WTC11 (cell line): ENCODE measurements around the gene NUAK2. TPM values are rescaled to one million over a fixed set of nuclear protein-coding genes. Genes with fewer than 3 reads are reported as not detected.

Source experiments
- ATAC-seq: fragments of 200-7000 bp; cut with Tn5 transposase; 2 replicates; pipeline ENCODE4 v1.10.0; 2021; ENCODE audit warnings: mild to moderate bottlenecking, moderate library complexity
- CTCF ChIA-PET: fragments of 300-600 bp; sonication (Branson Sonifier 250); formaldehyde crosslinking; loops from one replicate; lab custom pipeline; 2021; ENCODE audit warnings: antibody characterized with exemption; lab: Charles Lee
- POLR2A ChIA-PET: fragments of 350-600 bp; sonication (Branson Sonifier 250); formaldehyde crosslinking; loops from one replicate; lab custom pipeline; 2021; ENCODE audit warnings: antibody characterized with exemption; lab: Charles Lee
- DNase-seq: peaks from one replicate; pipeline ENCODE4 v3.0.0; 2021; ENCODE audit warnings: low spot score
- H3K27ac Mint-ChIP-seq: 2 replicates; pipeline ENCODE4 v1.8.0; 2021; ENCODE audit warnings: mixed read lengths
- H3K27me3 Mint-ChIP-seq: 2 replicates; pipeline ENCODE4 v1.8.0; 2021; ENCODE audit warnings: low read depth, mild to moderate bottlenecking, moderate library complexity, mixed read lengths
- H3K36me3 Mint-ChIP-seq: 2 replicates; pipeline ENCODE4 v1.8.0; 2021; ENCODE audit warnings: mixed read lengths
- H3K4me1 Mint-ChIP-seq: 2 replicates; pipeline ENCODE4 v1.8.0; 2022; ENCODE audit warnings: mixed read lengths
- H3K4me3 Mint-ChIP-seq: 2 replicates; pipeline ENCODE4 v1.8.0; 2021; ENCODE audit warnings: mild to moderate bottlenecking, moderate library complexity, mixed read lengths
- H3K9me3 Mint-ChIP-seq: 2 replicates; pipeline ENCODE4 v1.8.0; 2021; ENCODE audit warnings: mixed read lengths
- CBFB ChIP-seq: sonication (generic); formaldehyde crosslinking; IDR thresholded peaks from 2 replicates; pipeline ENCODE4 v1.8.1; 2022; ENCODE audit warnings: mild to moderate bottlenecking, low read depth, missing genetic modification reagents
- CREM ChIP-seq: sonication (generic); formaldehyde crosslinking; IDR thresholded peaks from 2 replicates; pipeline ENCODE4 v1.8.1; 2022; ENCODE audit warnings: mild to moderate bottlenecking, missing genetic modification reagents, moderate library complexity
- ELF4 ChIP-seq: sonication (generic); formaldehyde crosslinking; IDR thresholded peaks from 2 replicates; pipeline ENCODE4 v1.8.1; 2022; ENCODE audit warnings: low read depth, mild to moderate bottlenecking, moderate library complexity, missing genetic modification reagents
- ERG ChIP-seq: fragments of 250-450 bp; sonication (Bioruptor Pico); IDR thresholded peaks from 2 replicates; pipeline ENCODE4 v1.8.0; 2021; ENCODE audit warnings: mild to moderate bottlenecking
- GRHL2 ChIP-seq: fragments of 250-450 bp; sonication (Bioruptor Pico); IDR thresholded peaks from 2 replicates; pipeline ENCODE4 v1.8.0; 2022; ENCODE audit warnings: mild to moderate bottlenecking, moderate library complexity; ENCODE audit not compliant: insufficient replicate concordance, severe bottlenecking
- HMGA2 ChIP-seq: fragments of 250-450 bp; sonication (Bioruptor Pico); IDR thresholded peaks from 2 replicates; pipeline ENCODE4 v1.4.0; 2021; ENCODE audit warnings: mild to moderate bottlenecking, moderate library complexity
- HMGXB4 ChIP-seq: sonication (generic); formaldehyde crosslinking; IDR thresholded peaks from 2 replicates; pipeline ENCODE4 v1.8.1; 2023; ENCODE audit warnings: mild to moderate bottlenecking, moderate library complexity, missing genetic modification reagents
- NFATC4 ChIP-seq: fragments of 250-450 bp; sonication (Bioruptor Pico); IDR thresholded peaks from 2 replicates; pipeline ENCODE4 v1.9.0; 2021; ENCODE audit warnings: mild to moderate bottlenecking
- NFE2L1 ChIP-seq: sonication (generic); formaldehyde crosslinking; IDR thresholded peaks from 2 replicates; pipeline ENCODE4 v1.8.1; 2023; ENCODE audit warnings: missing genetic modification reagents
- RORB ChIP-seq: fragments of 250-450 bp; sonication (Bioruptor Pico); IDR thresholded peaks from 2 replicates; pipeline ENCODE4 v1.9.0; 2021; ENCODE audit warnings: mild to moderate bottlenecking
- SMAD3 ChIP-seq: sonication (generic); formaldehyde crosslinking; IDR thresholded peaks from 2 replicates; pipeline ENCODE4 v1.8.0; 2022; ENCODE audit warnings: missing genetic modification reagents, mild to moderate bottlenecking, borderline replicate concordance
- ZBTB21 ChIP-seq: sonication (generic); formaldehyde crosslinking; IDR thresholded peaks from 2 replicates; pipeline ENCODE4 v1.8.1; 2023; ENCODE audit warnings: mild to moderate bottlenecking, missing genetic modification reagents, borderline replicate concordance
- ZBTB43 ChIP-seq: sonication (generic); formaldehyde crosslinking; IDR thresholded peaks from 2 replicates; pipeline ENCODE4 v1.8.1; 2023; ENCODE audit warnings: mild to moderate bottlenecking, missing genetic modification reagents
- ZNF232 ChIP-seq: sonication (generic); formaldehyde crosslinking; IDR thresholded peaks from 2 replicates; pipeline ENCODE4 v1.8.0; 2022; ENCODE audit warnings: mild to moderate bottlenecking, missing genetic modification reagents
- ZNF396 ChIP-seq: fragments of 250-450 bp; sonication (Bioruptor Pico); IDR thresholded peaks from 2 replicates; pipeline ENCODE4 v1.8.0; 2021; ENCODE audit warnings: mild to moderate bottlenecking, moderate library complexity, borderline replicate concordance
- ZNF423 ChIP-seq: fragments of 250-450 bp; sonication (Bioruptor Pico); IDR thresholded peaks from 2 replicates; pipeline ENCODE4 v2.1.2; 2022; ENCODE audit warnings: mild to moderate bottlenecking, moderate library complexity
- ZNF425 ChIP-seq: fragments of 250-450 bp; sonication (Bioruptor Pico); conservative IDR thresholded peaks from 2 replicates; pipeline ENCODE4 v1.9.0; 2021; ENCODE audit warnings: mild to moderate bottlenecking
- total RNA-seq: library from RNA; stranded (reverse); gene quantifications from 3 replicates; pipeline ENCODE4 v1.2.3, GENCODE V29; 2021
- TF ChIP-seq, protein P1 (sequence below): fragments of 250-450 bp; sonication (Bioruptor Pico); IDR thresholded peaks from 2 replicates; pipeline ENCODE4 v1.9.0; 2021; ENCODE audit warnings: mild to moderate bottlenecking, borderline replicate concordance
- TF ChIP-seq, protein P2 (sequence below): sonication (generic); formaldehyde crosslinking; IDR thresholded peaks from 2 replicates; pipeline ENCODE4 v1.8.1; 2023; ENCODE audit warnings: mild to moderate bottlenecking, missing genetic modification reagents, moderate library complexity
- TF ChIP-seq, protein P3 (sequence below): sonication (generic); formaldehyde crosslinking; IDR thresholded peaks from 2 replicates; pipeline ENCODE4 v1.8.0; 2022; ENCODE audit warnings: mild to moderate bottlenecking, missing genetic modification reagents

Gene NUAK2
- total RNA-seq, 1 experiment from 2014 or later = 8.7 TPM

DNA sequence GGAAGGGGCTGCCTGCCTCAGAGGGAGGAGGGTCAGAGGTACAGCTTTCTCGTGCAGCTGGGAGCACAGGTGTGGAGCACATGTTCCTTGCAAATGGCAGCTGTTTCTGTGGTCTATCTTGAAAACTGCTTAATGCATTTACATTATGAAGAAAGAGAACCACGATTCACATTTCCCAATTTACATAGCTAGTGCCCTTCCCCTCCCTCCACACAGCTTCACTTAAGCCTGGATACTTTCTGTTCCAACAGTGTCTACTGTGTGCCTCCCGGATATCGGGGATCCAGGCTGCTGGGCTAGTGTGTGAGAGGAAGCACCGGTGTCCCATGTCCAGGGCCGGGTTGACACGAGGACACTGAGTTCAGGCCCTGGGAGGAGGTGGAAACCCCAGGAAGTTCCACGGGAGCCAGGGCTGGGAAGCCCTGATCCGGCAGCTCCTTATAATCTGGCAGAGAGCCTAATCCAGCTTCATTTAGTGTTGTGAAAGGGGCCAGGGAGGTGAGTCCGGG is 62.2 kb downstream of the NUAK2 start:
- H3K27me3 Mint-ChIP-seq = no peaks in the 10 kb centered on the region
- H3K4me3 Mint-ChIP-seq = no peak overlapping the region
- no peak for DNase-seq
- TF ChIP-seq ZNF423 (CRISPR knock-in tag) (no peak), GRHL2 (CRISPR knock-in tag) (no peak), SMAD3 (CRISPR knock-in tag) (no peak), ELF4 (CRISPR knock-in tag) (no peak), ERG (no peak)
- TF ChIP-seq, protein P1, sequence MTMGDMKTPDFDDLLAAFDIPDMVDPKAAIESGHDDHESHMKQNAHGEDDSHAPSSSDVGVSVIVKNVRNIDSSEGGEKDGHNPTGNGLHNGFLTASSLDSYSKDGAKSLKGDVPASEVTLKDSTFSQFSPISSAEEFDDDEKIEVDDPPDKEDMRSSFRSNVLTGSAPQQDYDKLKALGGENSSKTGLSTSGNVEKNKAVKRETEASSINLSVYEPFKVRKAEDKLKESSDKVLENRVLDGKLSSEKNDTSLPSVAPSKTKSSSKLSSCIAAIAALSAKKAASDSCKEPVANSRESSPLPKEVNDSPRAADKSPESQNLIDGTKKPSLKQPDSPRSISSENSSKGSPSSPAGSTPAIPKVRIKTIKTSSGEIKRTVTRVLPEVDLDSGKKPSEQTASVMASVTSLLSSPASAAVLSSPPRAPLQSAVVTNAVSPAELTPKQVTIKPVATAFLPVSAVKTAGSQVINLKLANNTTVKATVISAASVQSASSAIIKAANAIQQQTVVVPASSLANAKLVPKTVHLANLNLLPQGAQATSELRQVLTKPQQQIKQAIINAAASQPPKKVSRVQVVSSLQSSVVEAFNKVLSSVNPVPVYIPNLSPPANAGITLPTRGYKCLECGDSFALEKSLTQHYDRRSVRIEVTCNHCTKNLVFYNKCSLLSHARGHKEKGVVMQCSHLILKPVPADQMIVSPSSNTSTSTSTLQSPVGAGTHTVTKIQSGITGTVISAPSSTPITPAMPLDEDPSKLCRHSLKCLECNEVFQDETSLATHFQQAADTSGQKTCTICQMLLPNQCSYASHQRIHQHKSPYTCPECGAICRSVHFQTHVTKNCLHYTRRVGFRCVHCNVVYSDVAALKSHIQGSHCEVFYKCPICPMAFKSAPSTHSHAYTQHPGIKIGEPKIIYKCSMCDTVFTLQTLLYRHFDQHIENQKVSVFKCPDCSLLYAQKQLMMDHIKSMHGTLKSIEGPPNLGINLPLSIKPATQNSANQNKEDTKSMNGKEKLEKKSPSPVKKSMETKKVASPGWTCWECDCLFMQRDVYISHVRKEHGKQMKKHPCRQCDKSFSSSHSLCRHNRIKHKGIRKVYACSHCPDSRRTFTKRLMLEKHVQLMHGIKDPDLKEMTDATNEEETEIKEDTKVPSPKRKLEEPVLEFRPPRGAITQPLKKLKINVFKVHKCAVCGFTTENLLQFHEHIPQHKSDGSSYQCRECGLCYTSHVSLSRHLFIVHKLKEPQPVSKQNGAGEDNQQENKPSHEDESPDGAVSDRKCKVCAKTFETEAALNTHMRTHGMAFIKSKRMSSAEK (CRISPR knock-in tag) = no peak
- TF ChIP-seq, all 79 proteins: peak for 0
- ChIA-PET CTCF (interaction anchor here (1.3 to 6.7 kb wide), 7 partner anchors 12 to 282 kb away, joined by 3 to 166 read pairs (median 8); partner anchors contain the start of gene TMCC2), POLR2A (interaction anchor here (0.7 to 2.0 kb wide), 4 partner anchors 14 to 708 kb away, joined by 3 to 6 read pairs (median 4); partner anchors contain the start of gene TMCC2)
- H3K4me1 Mint-ChIP-seq = peaks cover 32% of the 10 kb centered on the region
- ATAC-seq = no peak
- H3K36me3 Mint-ChIP-seq = no peaks in the 10 kb centered on the region
- no peaks in the 10 kb centered on the region for H3K9me3 Mint-ChIP-seq
- no peak overlapping the region for H3K27ac Mint-ChIP-seq

DNA sequence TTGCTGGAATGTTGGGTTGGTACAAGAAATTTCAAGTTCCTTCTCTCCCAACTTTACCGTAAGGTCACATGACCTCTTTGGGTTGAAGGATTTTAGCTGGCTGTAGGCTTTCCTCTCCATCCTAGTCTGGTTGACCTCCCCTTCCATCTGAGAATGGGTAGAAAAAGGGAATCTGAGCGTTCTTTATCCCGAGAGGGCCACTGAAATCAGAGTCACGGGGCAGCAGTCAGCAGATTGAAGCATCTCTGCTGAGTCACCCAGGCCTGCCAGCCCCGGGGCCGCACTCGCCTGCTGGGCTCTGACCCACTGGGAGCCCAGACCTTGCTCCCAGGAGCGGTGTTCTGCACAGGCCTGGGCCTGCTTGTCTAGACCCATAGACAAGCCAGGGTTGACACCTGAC is 62.8 kb downstream of the NUAK2 start:
- CTCF ChIA-PET = interaction anchor here (1.0 to 6.7 kb wide), 12 partner anchors 12 to 333 kb away, joined by 3 to 166 read pairs (median 4); partner anchors contain the start of gene TMCC2
- H3K9me3 Mint-ChIP-seq = no peaks in the 10 kb centered on the region
- no peak overlapping the region for H3K4me3 Mint-ChIP-seq
- ATAC-seq (no peak), DNase-seq (no peak)
- H3K36me3 Mint-ChIP-seq = no peaks in the 10 kb centered on the region
- POLR2A ChIA-PET = interaction anchor here (1.1 to 2.0 kb wide), 2 partner anchors 31 to 54 kb away, joined by 5 to 6 read pairs; partner anchors contain the start of gene TMCC2
- H3K27me3 Mint-ChIP-seq = no peaks in the 10 kb centered on the region
- H3K4me1 Mint-ChIP-seq = peaks cover 32% of the 10 kb centered on the region
- H3K27ac Mint-ChIP-seq = no peak overlapping the region
- no peak for TF ChIP-seq RORB (CRISPR knock-in tag)
- no peak for TF ChIP-seq ZNF425 (CRISPR knock-in tag)
- no peak for TF ChIP-seq NFATC4
- no peak for TF ChIP-seq HMGXB4
- TF ChIP-seq, protein P2, sequence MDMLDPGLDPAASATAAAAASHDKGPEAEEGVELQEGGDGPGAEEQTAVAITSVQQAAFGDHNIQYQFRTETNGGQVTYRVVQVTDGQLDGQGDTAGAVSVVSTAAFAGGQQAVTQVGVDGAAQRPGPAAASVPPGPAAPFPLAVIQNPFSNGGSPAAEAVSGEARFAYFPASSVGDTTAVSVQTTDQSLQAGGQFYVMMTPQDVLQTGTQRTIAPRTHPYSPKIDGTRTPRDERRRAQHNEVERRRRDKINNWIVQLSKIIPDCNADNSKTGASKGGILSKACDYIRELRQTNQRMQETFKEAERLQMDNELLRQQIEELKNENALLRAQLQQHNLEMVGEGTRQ (CRISPR knock-in tag) = no peak
- TF ChIP-seq ZBTB21 = no peak
- no peak for TF ChIP-seq ZNF232 (CRISPR knock-in tag)
- TF ChIP-seq, protein P3, sequence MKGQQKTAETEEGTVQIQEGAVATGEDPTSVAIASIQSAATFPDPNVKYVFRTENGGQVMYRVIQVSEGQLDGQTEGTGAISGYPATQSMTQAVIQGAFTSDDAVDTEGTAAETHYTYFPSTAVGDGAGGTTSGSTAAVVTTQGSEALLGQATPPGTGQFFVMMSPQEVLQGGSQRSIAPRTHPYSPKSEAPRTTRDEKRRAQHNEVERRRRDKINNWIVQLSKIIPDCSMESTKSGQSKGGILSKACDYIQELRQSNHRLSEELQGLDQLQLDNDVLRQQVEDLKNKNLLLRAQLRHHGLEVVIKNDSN (CRISPR knock-in tag) = no peak
- TF ChIP-seq ZBTB43 = no peak
- TF ChIP-seq GRHL2 (CRISPR knock-in tag) = no peak
- no peak for TF ChIP-seq CREM (CRISPR knock-in tag)
- TF ChIP-seq CBFB (CRISPR knock-in tag) = no peak
- no peak for TF ChIP-seq ZNF396 (CRISPR knock-in tag)
- TF ChIP-seq HMGA2 = no peak
- TF ChIP-seq NFE2L1 (CRISPR knock-in tag) = no peak
